ENCODE data around the gene JCAD.
A peak's percentile ranks its signal among the peaks of the same experiment; 100 is the strongest.
"Not testable (repeated sequence)": the region's sequence is repeated elsewhere in the genome, so short reads cannot be mapped to it uniquely, and the experiment has no call there.

JCAD gene

GRCh38 chr10:30043476-30044270 is 15.7 kb downstream of the JCAD start:
- no peak for DNase-seq

- DNase-seq, result no peak
Observed at GRCh38 chr10:30042820-30043219, 16.6 kb downstream of the JCAD start.

- DNase-seq, result no peak
Observed at GRCh38 chr10:30041196-30042105, 17.9 kb downstream of the JCAD start.

- no peak for DNase-seq
Observed at GRCh38 chr10:30040597-30040996, 18.8 kb downstream of the JCAD start.

- DNase-seq, result no peak
Observed at GRCh38 chr10:30039988-30040387, 19.4 kb downstream of the JCAD start.

- no peak for DNase-seq
Observed at GRCh38 chr10:30039567-30039966, 19.8 kb downstream of the JCAD start.

GRCh38 chr10:30038781-30039536 is 20.4 kb downstream of the JCAD start:
- no peak for DNase-seq

GRCh38 chr10:30037620-30038336 is 21.6 kb downstream of the JCAD start:
- no peak for DNase-seq

GRCh38 chr10:30036811-30037210 is 22.6 kb downstream of the JCAD start:
- DNase-seq, result no peak

GRCh38 chr10:30036341-30036740 is 23.0 kb downstream of the JCAD start:
- no peak for DNase-seq

GRCh38 chr10:30034433-30035137 is 24.8 kb downstream of the JCAD start:
- DNase-seq, result no peak

- no peak for DNase-seq
Observed at GRCh38 chr10:30032125-30032524, 27.3 kb downstream of the JCAD start.

GRCh38 chr10:30029872-30030256 is 29.5 kb downstream of the JCAD start:
- DNase-seq, result no peak

GRCh38 chr10:30029164-30029871 is 30.1 kb downstream of the JCAD start:
- DNase-seq, result no peak

GRCh38 chr10:30028738-30029030 is 30.7 kb downstream of the JCAD start:
- DNase-seq, result no peak

- DNase-seq, result no peak
Observed at GRCh38 chr10:30028006-30028737, 31.2 kb downstream of the JCAD start.

- DNase-seq, result peak; percentile 88
Observed at GRCh38 chr10:30027057-30028005, 32.1 kb downstream of the JCAD start.

- DNase-seq, result no peak
Observed at GRCh38 chr10:30026578-30026977, 32.8 kb downstream of the JCAD start.

GRCh38 chr10:30026080-30026479 is 33.3 kb downstream of the JCAD start:
- DNase-seq, result no peak

- not testable (repeated sequence) for DNase-seq
Observed at GRCh38 chr10:30025428-30025827, 34.0 kb downstream of the JCAD start.

Data from activated CD8-positive, alpha-beta memory T cell treated with anti-CD3 and anti-CD28 coated beads, Interleukin-2, amount 50 U/mL, for 48 hours (primary cell).